Measurements from ENCODE around the gene TAL2. TPM values are rescaled to one million over a fixed set of nuclear protein-coding genes. Genes with fewer than 3 reads are reported as not detected.

Gene TAL2
- total RNA-seq, 2 experiments from 2014 or later, result not detected

DNA sequence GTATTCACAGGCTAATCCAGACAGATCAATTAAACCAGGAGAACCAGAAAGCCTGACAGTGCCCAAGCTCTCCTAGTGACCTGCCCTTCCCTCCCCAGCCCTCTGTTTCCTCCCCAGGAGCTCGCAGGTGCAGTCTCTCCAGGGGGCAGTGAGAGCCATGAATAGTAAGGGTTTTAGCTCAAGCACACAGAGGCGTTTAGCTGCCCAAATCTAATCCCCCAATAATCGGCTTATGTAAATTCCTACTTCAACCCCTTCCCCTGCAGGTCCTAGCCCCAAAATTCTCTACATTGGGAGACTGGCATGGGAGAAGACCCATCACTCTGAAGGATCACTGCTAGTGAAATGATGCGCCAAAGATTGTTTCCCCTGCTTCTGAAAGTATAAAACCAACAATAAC is 10.5 kb upstream of the TAL2 start:
- intact Hi-C loops (cut with micrococcal nuclease; ENCODE audit: unreplicated experiment), result no loop called here
- no peaks in the 10 kb centered on the region for H4K20me1 ChIP-seq (ENCODE audit: insufficient read depth, low read length)
- no peaks in the 10 kb centered on the region for H3K36me3 ChIP-seq (ENCODE audit: insufficient read depth, low read length)
- POLR2A ChIA-PET, result interaction anchor here (0.7 to 2.2 kb wide), 3 partner anchors 18 to 1510 kb away, joined by 3 to 4 read pairs (median 4); no protein-coding TSS in a partner anchor
- H3K9me3 ChIP-seq (ENCODE audit: low read length), result no peaks in the 10 kb centered on the region
- H3K4me3 ChIP-seq (ENCODE audit: low read depth, low read length, poor library complexity, severe bottlenecking), result no peak overlapping the region
- H2AFZ ChIP-seq (ENCODE audit: low read length), result no peak overlapping the region
- H3K9me2 ChIP-seq (ENCODE audit: insufficient read depth, low read length), result no peaks in the 10 kb centered on the region
- H3K79me2 ChIP-seq (ENCODE audit: insufficient read depth, low read depth, low read length), result no peaks in the 10 kb centered on the region
- TF ChIP-seq EZH2phosphoT487 (IDR thresholded peaks at IDR 0.05; ENCODE audit: borderline replicate concordance, low read depth, low read length), result no peak
- TF ChIP-seq, protein P1, sequence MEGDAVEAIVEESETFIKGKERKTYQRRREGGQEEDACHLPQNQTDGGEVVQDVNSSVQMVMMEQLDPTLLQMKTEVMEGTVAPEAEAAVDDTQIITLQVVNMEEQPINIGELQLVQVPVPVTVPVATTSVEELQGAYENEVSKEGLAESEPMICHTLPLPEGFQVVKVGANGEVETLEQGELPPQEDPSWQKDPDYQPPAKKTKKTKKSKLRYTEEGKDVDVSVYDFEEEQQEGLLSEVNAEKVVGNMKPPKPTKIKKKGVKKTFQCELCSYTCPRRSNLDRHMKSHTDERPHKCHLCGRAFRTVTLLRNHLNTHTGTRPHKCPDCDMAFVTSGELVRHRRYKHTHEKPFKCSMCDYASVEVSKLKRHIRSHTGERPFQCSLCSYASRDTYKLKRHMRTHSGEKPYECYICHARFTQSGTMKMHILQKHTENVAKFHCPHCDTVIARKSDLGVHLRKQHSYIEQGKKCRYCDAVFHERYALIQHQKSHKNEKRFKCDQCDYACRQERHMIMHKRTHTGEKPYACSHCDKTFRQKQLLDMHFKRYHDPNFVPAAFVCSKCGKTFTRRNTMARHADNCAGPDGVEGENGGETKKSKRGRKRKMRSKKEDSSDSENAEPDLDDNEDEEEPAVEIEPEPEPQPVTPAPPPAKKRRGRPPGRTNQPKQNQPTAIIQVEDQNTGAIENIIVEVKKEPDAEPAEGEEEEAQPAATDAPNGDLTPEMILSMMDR (conservative IDR thresholded peaks at IDR 0.05; ENCODE audit: low read length), result no peak
- DNase-seq (ENCODE audit: low spot score), result no peak
- no peak overlapping the region for H3K4me2 ChIP-seq (ENCODE audit: low read length)
- H3K27ac ChIP-seq (ENCODE audit: low read depth, low read length, poor library complexity, severe bottlenecking), result no peak overlapping the region
- H3K4me1 ChIP-seq (ENCODE audit: insufficient read depth, low read length, poor library complexity, severe bottlenecking), result no peaks in the 10 kb centered on the region
- BruUV-seq (replicated peaks), result no TSS peak
- CTCF ChIA-PET (ENCODE audit: unreplicated experiment), result no interaction called here

DNA sequence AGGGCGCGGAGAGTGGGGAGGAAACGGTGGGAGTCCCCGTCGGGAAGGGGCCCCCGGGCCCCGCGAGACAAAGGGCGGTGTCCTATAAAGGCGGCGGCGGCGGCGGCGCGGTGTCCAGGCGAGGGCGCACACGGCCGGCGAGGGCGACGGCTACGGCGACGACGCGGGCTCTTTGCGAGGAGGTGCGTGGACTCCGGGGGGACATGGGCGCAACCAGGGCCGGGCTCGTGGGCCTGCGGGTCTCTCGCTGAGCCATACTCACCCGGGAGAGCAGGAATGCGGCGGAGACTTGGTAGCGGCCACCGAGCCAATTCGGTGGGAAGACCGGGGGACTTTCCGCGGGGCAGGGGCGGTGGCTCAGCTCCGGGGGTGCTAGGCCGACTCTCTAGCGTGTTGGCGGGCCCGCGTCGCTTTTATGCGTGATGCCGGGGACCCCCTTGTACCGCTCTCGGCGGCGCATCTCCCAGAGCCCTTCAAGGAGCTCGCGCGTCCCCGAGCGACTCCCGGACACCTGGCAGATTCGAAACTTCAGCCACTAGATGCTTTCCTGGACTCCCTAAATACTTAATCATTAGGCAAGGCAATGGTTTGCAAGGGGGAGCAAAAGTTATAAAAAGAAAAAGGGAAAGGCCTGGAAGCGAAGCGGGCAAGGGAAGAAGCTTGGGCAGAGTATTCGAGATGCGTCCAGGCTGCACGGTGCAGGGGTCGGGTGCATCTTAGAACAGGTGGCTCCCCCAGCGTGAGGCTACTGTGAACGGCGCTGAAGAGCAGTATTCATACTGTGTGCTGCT is 5.9 kb upstream of the TAL2 start:
- no peaks in the 10 kb centered on the region for H4K20me1 ChIP-seq (ENCODE audit: insufficient read depth, low read length)
- DNase-seq (ENCODE audit: low spot score), result no peak
- H3K27ac ChIP-seq (ENCODE audit: low read depth, low read length, poor library complexity, severe bottlenecking), result no peak overlapping the region
- no peak overlapping the region for H3K4me2 ChIP-seq (ENCODE audit: low read length)
- H3K4me3 ChIP-seq (ENCODE audit: low read depth, low read length, poor library complexity, severe bottlenecking), result no peak overlapping the region
- H2AFZ ChIP-seq (ENCODE audit: low read length), result no peak overlapping the region
- H3K9me2 ChIP-seq (ENCODE audit: insufficient read depth, low read length), result no peaks in the 10 kb centered on the region
- ChIA-PET POLR2A (interaction anchor here (1.1 kb wide), 1 partner anchor 12 kb away, joined by 3 read pairs; no protein-coding TSS in a partner anchor), CTCF (ENCODE audit: unreplicated experiment) (no interaction called here)
- BruUV-seq (replicated peaks), result no TSS peak
- no peaks in the 10 kb centered on the region for H3K9me3 ChIP-seq (ENCODE audit: low read length)
- no peak for TF ChIP-seq EZH2phosphoT487 (IDR thresholded peaks at IDR 0.05; ENCODE audit: borderline replicate concordance, low read depth, low read length)
- TF ChIP-seq, protein P1 (conservative IDR thresholded peaks at IDR 0.05; ENCODE audit: low read length), result no peak
- H3K4me1 ChIP-seq (ENCODE audit: insufficient read depth, low read length, poor library complexity, severe bottlenecking), result no peaks in the 10 kb centered on the region
- H3K79me2 ChIP-seq (ENCODE audit: insufficient read depth, low read depth, low read length), result no peaks in the 10 kb centered on the region
- no peaks in the 10 kb centered on the region for H3K36me3 ChIP-seq (ENCODE audit: insufficient read depth, low read length)
- intact Hi-C loops (cut with micrococcal nuclease; ENCODE audit: unreplicated experiment), result no loop called here

DNA sequence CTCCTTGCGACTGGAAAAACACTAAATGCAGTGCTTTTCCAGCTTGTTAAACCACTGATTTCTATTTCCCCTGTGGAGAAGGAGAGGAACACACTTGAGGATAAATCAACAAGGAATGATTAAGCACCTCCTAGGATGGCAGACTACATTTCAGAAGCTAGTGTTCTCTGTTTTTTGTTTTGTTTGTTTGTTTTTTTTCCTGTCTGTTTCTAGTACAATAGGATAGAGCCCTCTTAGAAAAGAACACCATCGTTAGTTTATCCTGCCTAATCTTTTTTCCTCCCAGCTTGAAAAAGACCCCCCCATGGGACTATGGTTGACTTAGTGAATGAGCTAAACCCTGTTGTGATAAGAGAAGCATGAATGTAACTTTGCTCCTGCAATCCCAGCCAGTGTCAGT is 3.9 kb upstream of the TAL2 start:
- no peak for TF ChIP-seq EZH2phosphoT487 (IDR thresholded peaks at IDR 0.05; ENCODE audit: borderline replicate concordance, low read depth, low read length)
- TF ChIP-seq, protein P1 (conservative IDR thresholded peaks at IDR 0.05; ENCODE audit: low read length), result no peak
- Histone ChIP-seq H4K20me1 (ENCODE audit: insufficient read depth, low read length) (no peaks in the 10 kb centered on the region), H2AFZ (ENCODE audit: low read length) (no peak overlapping the region), H3K4me3 (ENCODE audit: low read depth, low read length, poor library complexity, severe bottlenecking) (no peak overlapping the region), H3K9me2 (ENCODE audit: insufficient read depth, low read length) (no peaks in the 10 kb centered on the region), H3K4me2 (ENCODE audit: low read length) (no peak overlapping the region), H3K27ac (ENCODE audit: low read depth, low read length, poor library complexity, severe bottlenecking) (no peak overlapping the region), H3K79me2 (ENCODE audit: insufficient read depth, low read depth, low read length) (no peaks in the 10 kb centered on the region), H3K36me3 (ENCODE audit: insufficient read depth, low read length) (no peaks in the 10 kb centered on the region), H3K4me1 (ENCODE audit: insufficient read depth, low read length, poor library complexity, severe bottlenecking) (peaks cover 14% of the 10 kb centered on the region), H3K9me3 (ENCODE audit: low read length) (no peaks in the 10 kb centered on the region)
- DNase-seq (ENCODE audit: low spot score), result no peak
- ChIA-PET CTCF (ENCODE audit: unreplicated experiment) (no interaction called here), POLR2A (interaction anchor here (0.5 to 1.0 kb wide), 3 partner anchors 16 to 68 kb away, joined by 3 to 4 read pairs (median 3); no protein-coding TSS in a partner anchor)
- intact Hi-C loops (cut with micrococcal nuclease; ENCODE audit: unreplicated experiment), result no loop called here
- no TSS peak for BruUV-seq (replicated peaks)

Data from OCI-LY7 (cell line).